Common myeloid progenitor, CD34-positive (primary cell): ENCODE measurements around the gene HTT.

Experiments used
- CTCF ChIA-PET: fragments of 350-600 bp; sonication (Branson Sonifier 250); formaldehyde crosslinking; loops from one replicate; lab custom pipeline; 2021; ENCODE audit warnings: antibody characterized with exemption; lab: Charles Lee
- POLR2A ChIA-PET: fragments of 350-600 bp; sonication (Branson Sonifier 250); formaldehyde crosslinking; loops from one replicate; lab custom pipeline; 2021; ENCODE audit warnings: antibody characterized with exemption; lab: Charles Lee
- DNase-seq, 3 donors: peaks; one replicate each; pipeline versions ENCODE4 v3.0.0 to v3.0.0-alpha.2; 2013
- H3K27ac ChIP-seq, 2 experiments: 1 replicate in 1 of 2; 2 replicates in 1 of 2; pipeline ENCODE4 v1.7.0; 2013; ENCODE audit warnings: inconsistent platforms in 2 of 2, low read length in 2 of 2, mild to moderate bottlenecking in 2 of 2, low read depth in 1 of 2, moderate library complexity in 1 of 2; ENCODE audit not compliant: severe bottlenecking in 2 of 2, insufficient read depth in 1 of 2, poor library complexity in 1 of 2
- H3K27me3 ChIP-seq, 5 experiments: replicated peaks in 2 of 5; 1 replicate in 3 of 5; 2 replicates in 2 of 5; pipeline versions ENCODE4 v1.6.1 to v1.7.0; 2013; ENCODE audit warnings: low read length in 4 of 5, mild to moderate bottlenecking in 2 of 5, moderate library complexity in 2 of 5, inconsistent platforms in 1 of 5; ENCODE audit not compliant: insufficient read depth in 5 of 5, control insufficient read depth in 4 of 5
- H3K36me3 ChIP-seq, 4 experiments: 1 replicate in 2 of 4; 2 replicates in 2 of 4; pipeline versions ENCODE4 v1.6.1 to v1.7.0; 2013; ENCODE audit warnings: low read length in 3 of 4, control low read depth in 1 of 4, mild to moderate bottlenecking in 1 of 4; ENCODE audit not compliant: control insufficient read depth in 4 of 4, insufficient read depth in 4 of 4
- H3K4me1 ChIP-seq, 4 experiments: 1 replicate in 3 of 4; 2 replicates in 1 of 4; pipeline versions ENCODE4 v1.6.1 to v1.7.1; 2013; ENCODE audit warnings: low read length in 3 of 4, mild to moderate bottlenecking in 3 of 4, control low read depth in 1 of 4, inconsistent platforms in 1 of 4, moderate library complexity in 1 of 4; ENCODE audit not compliant: control insufficient read depth in 4 of 4, insufficient read depth in 4 of 4; ENCODE audit errors: control extremely low read depth in 1 of 4
- H3K4me3 ChIP-seq, 7 experiments: 1 replicate in 4 of 7; 2 replicates in 3 of 7; pipeline versions ENCODE4 v1.5.1 to v1.7.0; 2013; ENCODE audit warnings: mild to moderate bottlenecking in 7 of 7, low read length in 6 of 7, moderate library complexity in 6 of 7, inconsistent platforms in 2 of 7, low read depth in 2 of 7, control low read depth in 1 of 7; ENCODE audit not compliant: insufficient read depth in 4 of 7, control insufficient read depth in 1 of 7; ENCODE audit errors: extremely low read depth in 1 of 7
- H3K9me3 ChIP-seq, 5 experiments: 1 replicate in 4 of 5; 2 replicates in 1 of 5; pipeline versions ENCODE4 v1.6.1 to v1.7.1; 2013; ENCODE audit warnings: low read length in 4 of 5, mild to moderate bottlenecking in 2 of 5, inconsistent platforms in 1 of 5, low read depth in 1 of 5, moderate library complexity in 1 of 5; ENCODE audit not compliant: control insufficient read depth in 4 of 5, insufficient read depth in 2 of 5; ENCODE audit errors: control extremely low read depth in 1 of 5
- WGBS: methylation state at CpG from one replicate; pipeline ENCODE4 v1.1.5; 2013; ENCODE audit not compliant: insufficient coverage; 5-methylcytosine and 5-hydroxymethylcytosine counted together

The HTT gene

DNA sequence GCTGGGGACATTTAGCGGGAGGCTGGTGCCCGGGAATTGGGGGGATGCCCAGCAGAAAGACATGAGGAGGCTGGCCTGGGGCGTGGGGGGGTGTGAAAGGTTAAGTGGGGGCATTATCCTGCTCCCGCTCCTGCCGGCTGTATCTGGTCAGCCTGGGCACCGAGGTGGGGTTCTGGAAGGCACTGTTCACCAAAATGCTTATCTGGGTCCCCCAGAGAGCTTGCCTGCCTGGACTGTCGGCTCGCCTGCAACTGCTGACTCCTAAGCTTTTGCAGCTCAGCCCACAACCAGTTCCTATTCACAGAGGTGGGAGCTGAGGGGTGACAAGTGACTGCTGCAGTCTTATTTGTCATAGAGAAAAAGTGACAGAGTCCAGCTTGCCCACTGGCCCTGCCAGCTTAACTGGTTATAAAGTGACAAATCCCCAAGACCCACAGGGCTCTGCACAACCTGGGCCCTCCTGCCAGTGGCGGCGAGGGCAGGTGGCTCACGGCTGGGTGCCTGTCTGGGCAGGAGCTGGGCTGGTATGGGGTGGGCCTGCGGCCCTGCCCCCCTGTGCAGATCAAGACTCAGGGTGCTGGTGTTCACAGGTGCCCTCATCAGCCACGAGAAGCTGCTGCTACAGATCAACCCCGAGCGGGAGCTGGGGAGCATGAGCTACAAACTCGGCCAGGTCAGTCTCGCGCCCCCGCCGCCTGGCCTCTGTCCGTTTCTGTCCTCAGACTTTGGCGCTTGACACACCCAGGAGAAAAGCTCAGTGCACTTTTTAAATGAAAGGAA lies 150.8 kb downstream of the HTT start:
- no peaks in the 10 kb centered on the region for H3K27me3 ChIP-seq
- ChIA-PET POLR2A (no interaction called here), CTCF (interaction anchor here (0.9 kb wide), 1 partner anchor 218 kb away, joined by 3 read pairs; no protein-coding TSS in a partner anchor)
- no peak for DNase-seq
- H3K36me3 ChIP-seq, result peaks cover 23 to 93% (median 74%) of the 10 kb centered on the region in 4 experiments
- no peak overlapping the region for H3K27ac ChIP-seq
- 98% methylated on average over 15 of the region's 22 CpGs for WGBS
- no peaks in the 10 kb centered on the region for H3K4me1 ChIP-seq
- H3K9me3 ChIP-seq, result no peaks in the 10 kb centered on the region
- H3K4me3 ChIP-seq, result no peak overlapping the region

- ChIA-PET POLR2A (no interaction called here), CTCF (interaction anchor here (0.9 to 1.3 kb wide), 2 partner anchors 11 to 217 kb away, joined by 3 read pairs; no protein-coding TSS in a partner anchor)
- Histone ChIP-seq H3K4me1 (no peaks in the 10 kb centered on the region), H3K36me3 (peaks cover 20 to 93% (median 76%) of the 10 kb centered on the region in 4 experiments), H3K4me3 (no peak overlapping the region), H3K27ac (no peak overlapping the region), H3K27me3 (no peaks in the 10 kb centered on the region), H3K9me3 (no peaks in the 10 kb centered on the region)
- no peak for DNase-seq
- WGBS, result 93% methylated on average over 9 of the region's 9 CpGs
Measured at GRCh38 chr4:3225936-3226335, 151.5 kb downstream of the HTT start.

GRCh38 chr4:3226467-3226866 lies 152.0 kb downstream of the HTT start:
- CTCF ChIA-PET, result interaction anchor here (1.3 kb wide), 1 partner anchor 12 kb away, joined by 3 read pairs; no protein-coding TSS in a partner anchor
- 93% methylated on average over 9 of the region's 9 CpGs for WGBS

GRCh38 chr4:3226944-3227343 lies 152.5 kb downstream of the HTT start:
- Histone ChIP-seq H3K4me3 (no peak overlapping the region), H3K9me3 (no peaks in the 10 kb centered on the region), H3K36me3 (peaks cover 19 to 92% (median 79%) of the 10 kb centered on the region in 4 experiments), H3K27ac (no peak overlapping the region), H3K27me3 (no peaks in the 10 kb centered on the region), H3K4me1 (no peaks in the 10 kb centered on the region)
- CTCF ChIA-PET, result interaction anchor here (1.3 kb wide), 1 partner anchor 12 kb away, joined by 3 read pairs; no protein-coding TSS in a partner anchor
- POLR2A ChIA-PET, result no interaction called here
- 98% methylated on average over 5 of the region's 6 CpGs for WGBS
- DNase-seq, result no peak

More at GRCh38 chr4:3226467-3226866, 152.0 kb downstream of the HTT start:
- DNase-seq, result no peak
- POLR2A ChIA-PET, result no interaction called here
- H3K9me3 ChIP-seq, result no peaks in the 10 kb centered on the region
- H3K36me3 ChIP-seq, result peaks cover 20 to 93% (median 77%) of the 10 kb centered on the region in 4 experiments
- no peak overlapping the region for H3K27ac ChIP-seq
- H3K4me1 ChIP-seq, result no peaks in the 10 kb centered on the region
- no peak overlapping the region for H3K4me3 ChIP-seq
- no peaks in the 10 kb centered on the region for H3K27me3 ChIP-seq

GRCh38 chr4:3227878-3228675 lies 153.6 kb downstream of the HTT start:
- Histone ChIP-seq H3K9me3 (no peaks in the 10 kb centered on the region), H3K36me3 (peaks cover 15 to 94% (median 76%) of the 10 kb centered on the region in 4 experiments), H3K27me3 (no peaks in the 10 kb centered on the region), H3K27ac (no peak overlapping the region), H3K4me1 (no peaks in the 10 kb centered on the region), H3K4me3 (no peak overlapping the region)
- DNase-seq, result no peak
- WGBS, result 97% methylated on average over 23 of the region's 23 CpGs
- ChIA-PET POLR2A (no interaction called here), CTCF (no interaction called here)

DNA sequence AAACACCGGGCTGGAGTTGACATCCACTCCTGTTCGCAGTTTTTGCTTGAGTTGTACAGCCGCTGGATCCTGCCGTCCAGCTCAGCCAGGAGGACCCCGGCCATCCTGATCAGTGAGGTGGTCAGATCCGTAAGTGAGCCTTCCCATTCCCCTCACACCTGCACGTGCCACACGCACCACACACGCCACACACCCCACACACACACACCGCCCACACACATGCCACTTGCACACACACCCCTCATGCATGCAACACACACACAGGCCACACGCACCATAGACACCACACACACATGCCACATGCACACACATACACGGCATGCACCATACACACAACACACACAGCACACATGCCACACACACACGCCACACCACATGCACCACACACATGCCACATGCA lies 154.4 kb downstream of the HTT start:
- Histone ChIP-seq H3K9me3 (no peaks in the 10 kb centered on the region), H3K27ac (no peak overlapping the region), H3K4me3 (no peak overlapping the region), H3K36me3 (peaks cover 15 to 94% (median 73%) of the 10 kb centered on the region in 4 experiments), H3K4me1 (no peaks in the 10 kb centered on the region), H3K27me3 (no peaks in the 10 kb centered on the region)
- POLR2A ChIA-PET, result no interaction called here
- 87% methylated on average over 7 of the region's 13 CpGs for WGBS
- CTCF ChIA-PET, result no interaction called here
- DNase-seq, result no peak
